GM23248 (cell line): Measurements from ENCODE around the gene SHH.

ENCODE experiments used
- EZH2 ChIP-seq: fragments of 200-600 bp; sonication (generic); IDR thresholded peaks from 2 replicates; pipeline ENCODE4 v1.6.1; 2018; ENCODE audit warnings: antibody characterized with exemption, mild to moderate bottlenecking; ENCODE audit not compliant: insufficient read depth, poor library complexity, severe bottlenecking
- EZH2phosphoT487 ChIP-seq: fragments of 200-600 bp; sonication (generic); IDR thresholded peaks from 2 replicates; pipeline ENCODE4 v1.6.1; 2018; ENCODE audit warnings: antibody characterized with exemption, moderate library complexity, mild to moderate bottlenecking, low read depth; ENCODE audit not compliant: insufficient read depth

DNA sequence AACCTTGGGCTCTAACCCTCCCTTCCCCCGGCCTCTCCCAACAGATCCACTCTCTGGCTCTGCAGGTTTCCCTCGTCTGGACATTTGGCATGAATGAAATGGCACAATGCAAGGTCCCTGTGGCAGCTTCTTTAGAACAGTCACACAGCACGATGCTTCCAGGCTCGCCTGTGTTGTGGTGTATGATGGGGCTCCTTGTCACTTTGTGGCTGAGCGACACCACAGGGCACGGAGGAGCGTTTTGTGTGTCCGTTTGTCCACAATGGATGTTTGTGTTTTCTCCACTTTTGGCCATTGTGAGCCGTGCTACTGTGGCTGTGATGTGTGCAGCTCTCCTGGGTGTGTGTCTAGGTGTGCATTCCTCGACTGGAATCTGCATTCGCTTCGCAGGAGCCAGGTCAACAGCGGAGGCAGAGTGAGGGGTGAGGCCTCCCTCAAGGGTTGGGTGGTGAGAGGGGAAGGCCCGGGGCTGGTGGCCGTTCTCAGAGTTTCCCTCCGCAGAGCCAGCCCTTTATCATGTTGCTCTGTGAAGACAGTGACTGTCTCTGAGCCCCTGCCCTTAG, 22.3 kb upstream of the SHH start:
- TF ChIP-seq EZH2, result no peak
- no peak for TF ChIP-seq EZH2phosphoT487
